CD4-positive, alpha-beta T cell treated with Interferon alpha-2 for 1 hour (primary cell): Measurements from ENCODE around the gene ANKRD65.

Experiments
- DNase-seq, 2 donors: peaks; one replicate each; pipeline ENCODE4 v3.0.0-alpha.2; 2020 to 2022

ANKRD65 gene

DNA sequence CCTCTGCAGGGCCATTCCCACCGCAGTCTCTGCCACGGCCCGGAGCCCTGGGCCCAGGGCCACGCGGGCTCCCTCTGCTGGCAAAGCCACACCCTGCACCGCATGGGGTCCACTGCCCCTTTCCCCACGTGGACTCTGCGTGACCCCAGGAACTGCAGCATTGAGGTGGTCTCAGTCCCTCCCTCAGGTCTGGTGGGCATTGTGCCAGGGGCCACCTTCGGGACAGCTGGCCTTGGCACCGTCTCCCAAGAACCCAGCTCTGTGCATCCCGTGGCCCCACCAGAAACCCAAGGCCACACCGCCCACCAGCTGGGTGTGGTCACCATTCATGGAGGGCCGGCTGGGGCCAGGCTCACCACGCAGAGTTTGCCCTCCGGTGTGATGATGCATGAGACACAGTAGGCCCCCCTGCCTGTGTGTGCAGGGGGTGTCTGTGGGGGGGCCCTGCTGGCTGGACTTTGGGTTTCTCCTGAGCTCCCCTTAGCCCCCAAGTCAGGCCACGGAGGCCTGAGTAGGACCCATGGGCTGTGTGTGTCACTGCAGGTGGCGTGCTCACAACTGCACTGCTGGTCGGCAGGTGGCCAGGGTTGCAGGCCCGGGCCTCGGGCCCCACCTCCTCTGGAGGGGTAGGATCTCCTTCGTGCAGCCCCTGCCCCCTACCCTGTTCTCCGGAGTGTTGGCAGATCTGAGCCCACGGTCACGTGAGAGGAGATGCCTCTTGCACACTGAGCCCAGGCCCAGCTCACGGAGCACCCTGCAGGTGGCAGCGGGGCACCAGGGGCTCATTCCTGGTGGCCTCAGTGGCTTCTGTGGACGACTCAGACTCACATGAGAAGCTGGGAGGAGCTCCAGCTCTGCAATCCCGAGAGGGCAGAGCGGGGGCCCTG lies 20.2 kb upstream of the ANKRD65 start:
- DNase-seq: peak; percentile 30 to 50

DNA sequence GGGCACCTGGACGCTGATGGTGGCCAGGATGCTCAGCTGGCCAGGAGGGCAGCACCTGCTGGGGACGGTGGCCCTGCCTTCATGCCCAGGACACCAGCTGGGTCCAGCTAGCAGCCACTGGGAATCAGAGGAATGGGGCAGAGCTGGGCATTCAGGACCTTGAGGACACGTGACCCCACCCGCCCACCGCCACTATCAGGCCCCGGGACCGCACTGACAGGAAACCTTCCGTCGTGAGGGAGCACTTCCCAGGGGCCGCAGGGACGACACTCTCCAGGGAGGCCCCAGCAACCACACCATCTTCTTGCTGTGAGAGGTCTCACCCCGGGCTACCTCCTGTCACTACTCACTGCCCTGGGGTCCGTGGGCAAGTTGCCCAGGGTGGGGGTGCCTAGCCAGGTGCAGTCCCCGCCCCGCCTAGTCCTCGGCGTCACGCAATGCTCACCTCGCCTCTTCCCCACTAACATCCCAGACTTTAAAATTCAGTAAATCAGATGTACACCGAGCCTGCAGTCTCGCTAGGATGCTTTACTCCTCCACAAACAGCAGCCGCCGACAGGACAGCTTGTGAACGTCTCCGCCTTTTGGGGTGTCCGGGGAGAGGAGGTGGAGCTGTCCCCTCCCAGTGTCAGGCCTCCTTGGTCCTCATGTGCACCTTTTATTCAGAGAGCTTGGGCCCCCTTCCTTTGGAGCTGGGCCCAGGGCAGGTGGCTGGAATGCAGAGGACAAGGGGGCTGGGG lies 19.4 kb upstream of the ANKRD65 start:
- no peak for DNase-seq

DNA sequence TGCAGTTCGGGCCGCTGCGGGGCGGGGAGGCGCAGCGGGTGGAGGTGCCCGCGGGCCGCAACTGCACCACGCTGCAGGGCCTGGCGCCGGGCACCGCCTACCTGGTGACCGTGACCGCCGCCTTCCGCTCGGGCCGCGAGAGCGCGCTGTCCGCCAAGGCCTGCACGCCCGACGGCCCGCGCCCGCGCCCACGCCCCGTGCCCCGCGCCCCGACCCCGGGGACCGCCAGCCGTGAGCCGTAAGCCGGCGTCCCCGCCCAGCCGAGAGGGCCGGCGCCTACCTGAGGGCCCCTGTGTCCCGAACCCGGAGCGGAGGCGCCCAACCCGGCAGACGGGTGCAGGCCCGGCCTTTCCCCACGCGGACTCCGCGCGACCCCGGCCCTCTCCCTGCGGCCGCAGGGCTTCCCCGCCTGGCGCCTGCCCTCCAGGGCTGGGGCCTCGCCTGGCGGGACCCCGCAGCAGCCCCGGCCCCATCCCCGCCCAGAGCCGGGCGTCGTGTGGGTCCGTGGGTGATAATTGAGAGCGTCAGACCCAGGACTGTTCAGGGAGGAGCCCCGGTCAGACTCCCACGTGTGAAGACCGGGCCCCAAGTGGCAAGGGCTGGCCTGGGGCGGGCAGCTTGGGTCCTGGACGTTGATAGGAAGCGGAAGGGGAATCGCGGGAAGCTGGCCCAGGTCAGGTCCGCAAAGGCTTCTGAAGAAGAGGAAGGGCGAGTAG lies 18.6 kb upstream of the ANKRD65 start:
- no peak for DNase-seq

DNA sequence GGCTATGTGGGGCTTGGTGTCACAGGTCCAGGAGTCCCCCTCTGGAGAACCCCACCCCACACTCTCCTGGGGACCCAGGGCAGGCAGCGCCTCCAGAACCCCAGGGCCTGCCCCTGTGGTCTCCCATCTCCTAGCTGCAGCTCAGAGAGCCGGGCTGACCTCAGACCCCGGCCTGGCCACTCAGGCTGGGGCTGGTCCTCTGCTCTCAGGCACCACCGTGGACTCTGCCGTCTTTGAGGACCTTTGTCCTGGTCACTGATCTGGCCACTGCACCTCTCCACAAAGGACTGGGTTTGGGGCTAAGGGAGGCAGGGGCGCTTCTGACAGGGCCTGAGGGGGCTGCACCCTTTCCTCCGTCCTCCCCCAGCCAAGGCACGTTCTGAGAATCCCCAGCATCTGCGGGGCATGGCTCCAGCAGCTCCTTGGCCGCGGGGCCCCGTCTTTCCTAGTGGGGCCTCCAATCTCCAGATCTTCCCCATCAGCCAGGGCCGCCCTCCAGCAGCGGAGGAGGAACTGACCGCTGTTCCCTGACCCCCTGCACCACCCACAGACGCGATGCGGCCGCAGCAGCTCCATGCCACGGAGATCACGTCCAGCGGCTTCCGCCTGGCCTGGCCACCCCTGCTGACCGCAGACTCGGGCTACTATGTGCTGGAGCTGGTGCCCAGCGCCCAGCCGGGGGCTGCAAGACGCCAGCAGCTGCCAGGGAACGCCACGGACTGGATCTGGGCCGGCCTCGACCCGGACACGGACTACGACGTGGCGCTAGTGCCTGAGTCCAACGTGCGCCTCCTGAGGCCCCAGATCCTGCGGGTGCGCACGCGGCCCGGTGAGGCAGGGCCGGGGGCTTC lies 17.7 kb upstream of the ANKRD65 start:
- no peak for DNase-seq

- DNase-seq: no peak
Observed at GRCh38 chr1:1437904-1438376, 16.9 kb upstream of the ANKRD65 start.

- DNase-seq: no peak
Observed at GRCh38 chr1:1437033-1437903, 16.2 kb upstream of the ANKRD65 start.

- no peak for DNase-seq
Observed at GRCh38 chr1:1436630-1437032, 15.6 kb upstream of the ANKRD65 start.

DNA sequence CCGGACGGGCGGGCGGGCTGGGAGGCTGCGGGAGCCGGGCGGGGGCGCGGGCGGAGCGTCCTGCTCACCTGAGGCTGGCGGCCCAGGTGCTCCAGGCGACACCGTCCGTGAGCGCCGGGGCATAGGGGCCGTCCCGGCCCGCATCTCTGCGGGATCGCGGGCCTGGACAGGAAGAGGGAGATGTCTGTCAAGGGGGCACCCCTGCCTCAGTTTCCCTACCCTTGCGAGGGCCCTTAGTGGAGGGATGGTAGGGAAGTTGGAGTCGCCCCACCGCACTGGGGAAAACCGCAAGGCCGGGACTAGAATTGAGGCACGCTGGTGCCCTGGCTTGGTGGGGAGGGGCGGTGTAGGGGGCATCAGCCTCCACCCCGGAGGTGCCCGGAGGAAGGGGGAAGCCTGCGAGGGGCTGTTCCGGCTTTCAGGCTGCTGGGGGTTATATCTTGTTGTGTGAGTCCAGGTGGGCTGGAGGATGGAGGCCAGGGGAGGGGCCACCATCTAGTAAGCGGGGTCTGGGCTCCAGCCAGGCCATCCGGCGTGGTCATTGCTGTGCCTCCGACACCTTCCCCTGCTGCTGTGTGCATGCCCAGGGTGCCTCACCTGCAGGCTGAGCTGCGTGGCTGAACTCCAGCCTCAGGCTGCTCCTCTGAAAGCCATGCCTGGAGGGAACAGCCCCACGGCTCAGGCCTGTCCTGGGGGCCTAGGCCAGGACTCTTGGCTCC lies 15.0 kb upstream of the ANKRD65 start:
- no peak for DNase-seq

DNA sequence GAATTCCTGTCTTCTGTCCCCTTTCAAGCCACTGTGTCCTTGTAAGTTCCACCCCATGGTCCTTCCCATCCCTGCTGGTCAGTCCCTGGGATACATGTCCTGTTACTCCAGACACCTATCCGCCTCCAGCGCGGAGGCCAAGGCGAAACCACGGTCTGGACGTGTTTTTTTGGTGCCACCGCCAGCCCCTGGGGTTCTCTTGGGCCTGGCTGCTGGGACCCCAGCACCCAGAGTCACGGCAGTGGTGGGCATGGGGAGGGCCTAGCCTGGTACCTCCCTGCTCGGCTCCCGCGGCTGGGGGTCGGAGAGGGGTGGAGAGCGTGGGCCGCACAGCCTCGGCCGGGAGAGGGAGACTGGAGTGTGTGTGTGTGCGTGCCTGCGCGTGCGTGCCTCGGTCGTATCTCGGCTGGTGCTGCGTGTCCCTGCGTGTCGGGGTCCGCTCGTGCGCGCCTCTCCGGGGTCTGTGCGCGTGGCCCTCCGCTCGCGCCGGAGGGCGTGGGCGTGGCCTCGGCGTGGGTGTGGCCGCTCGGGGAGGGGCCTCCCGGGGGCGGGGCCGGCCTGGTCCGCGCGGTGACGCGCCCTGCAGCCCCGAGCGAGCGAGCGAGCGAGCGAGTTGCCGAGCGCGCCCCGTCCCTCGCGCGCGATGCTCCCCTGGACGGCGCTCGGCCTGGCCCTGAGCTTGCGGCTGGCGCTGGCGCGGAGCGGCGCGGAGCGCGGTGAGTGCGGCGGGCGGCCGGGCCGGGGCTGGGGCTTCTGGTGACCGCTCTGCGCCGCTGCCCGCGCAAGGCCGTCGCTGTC lies 14.2 kb upstream of the ANKRD65 start, which contains the start of gene VWA1:
Gene VWA1 (plus strand): TSS at position 585 of the 798 bp plus-strand sequence. CDS start 59 bp downstream, at position 644.
- peak; percentile 45 to 66 for DNase-seq

- DNase-seq: no peak
Observed at GRCh38 chr1:1434824-1435105, 13.7 kb upstream of the ANKRD65 start.

- DNase-seq: no peak
Observed at GRCh38 chr1:1434131-1434823, 13.2 kb upstream of the ANKRD65 start.

DNA sequence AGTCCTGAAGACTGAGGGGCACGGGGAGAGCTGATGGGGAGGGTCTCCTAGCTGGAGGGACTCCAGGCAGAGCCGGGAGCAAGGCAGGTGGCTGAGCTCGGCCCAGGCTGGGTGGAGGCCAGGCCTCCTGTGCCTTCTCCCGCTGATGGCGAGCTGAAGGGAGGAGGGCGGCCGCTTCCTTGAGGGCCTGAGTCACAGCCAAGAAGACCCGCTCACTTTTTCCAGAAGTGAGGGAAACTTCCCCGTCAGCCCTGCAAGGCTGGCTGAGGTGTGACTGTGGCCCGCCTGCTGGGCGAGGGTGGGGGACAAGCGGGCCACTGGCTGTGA lies 12.7 kb upstream of the ANKRD65 start:
- no peak for DNase-seq

- DNase-seq: no peak
Observed at GRCh38 chr1:1432951-1433803, 12.1 kb upstream of the ANKRD65 start.

- no peak for DNase-seq
Observed at GRCh38 chr1:1432274-1432950, 11.3 kb upstream of the ANKRD65 start.

GRCh38 chr1:1431845-1432273 lies 10.8 kb upstream of the ANKRD65 start:
- no peak for DNase-seq

DNA sequence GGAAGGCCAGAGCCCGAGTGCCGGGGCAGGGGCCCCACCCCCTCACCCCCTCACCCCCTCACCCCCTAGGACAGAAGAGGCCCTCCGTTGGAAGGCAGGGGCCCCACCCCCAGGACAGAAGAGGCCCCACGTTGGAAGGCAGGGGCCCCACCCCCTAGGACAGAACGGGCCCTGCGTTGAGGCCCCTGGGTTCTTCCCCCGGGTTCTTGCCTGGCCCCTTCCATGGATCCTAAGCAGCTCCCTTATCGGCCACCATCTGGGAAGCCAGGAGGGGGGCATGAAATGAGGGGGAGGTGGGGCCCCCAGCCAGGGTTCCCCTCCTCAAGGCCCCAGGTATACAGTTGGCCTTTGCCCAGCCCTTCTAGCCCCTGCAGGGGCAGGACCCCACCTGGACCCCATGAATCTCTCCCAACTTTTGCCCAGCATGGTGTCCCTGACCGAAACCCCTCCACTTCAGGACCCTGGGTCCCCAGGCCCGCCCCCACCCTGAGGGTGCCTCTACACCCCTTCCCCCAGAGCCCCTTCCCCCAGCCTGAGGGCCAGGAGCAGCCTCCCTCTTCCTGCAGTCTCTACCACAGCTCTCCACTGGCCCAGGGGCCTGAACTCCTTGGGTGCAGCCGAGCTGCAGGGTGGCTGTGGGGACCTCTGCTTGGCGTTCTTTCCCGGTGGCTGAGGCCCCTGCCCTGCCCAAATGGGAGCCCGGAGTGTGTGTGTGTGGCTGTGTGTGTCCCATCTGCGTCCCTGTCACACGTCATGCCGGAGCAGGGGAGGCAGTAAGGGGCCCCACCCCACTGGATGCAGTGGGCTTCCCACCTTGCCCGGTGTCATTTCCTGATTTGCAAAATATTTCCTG lies 10.1 kb upstream of the ANKRD65 start:
- no peak for DNase-seq
